HEK293 (cell line): ENCODE data around the gene NFIX.
A peak's percentile ranks its signal among the peaks of the same experiment; 100 is the strongest.

ENCODE experiments used
- CTCF ChIA-PET: fragments of 350-600 bp; formaldehyde crosslinking; extraction: SDS; loops from one replicate; lab custom pipeline; 2021; ENCODE audit warnings: antibody characterized with exemption; lab: Yijun Ruan, JAX
- POLR2A ChIA-PET: fragments of 300-600 bp; formaldehyde crosslinking; extraction: SDS; loops from one replicate; lab custom pipeline; 2020; ENCODE audit warnings: antibody characterized with exemption, inconsistent platforms; lab: Yijun Ruan, JAX
- H3K27ac ChIP-seq: fragments of 200-500 bp; sonication (Bioruptor generic); 2 replicates; pipeline ENCODE4 v1.5.1; 2014; ENCODE audit warnings: low read depth, low read length, control low read depth, inconsistent platforms; ENCODE audit errors: extremely low read depth
- H3K36me3 ChIP-seq, 2 experiments: fragments of 200-500 bp in 1 of 2; sonication (Bioruptor generic) in 1 of 2; 1 replicate in 1 of 2; 2 replicates in 1 of 2; pipeline ENCODE4 v1.5.1; 2014 to 2017; ENCODE audit warnings: inconsistent platforms in 2 of 2, low read length in 2 of 2; ENCODE audit not compliant: control insufficient read depth in 2 of 2, insufficient read depth in 1 of 2
- H3K4me1 ChIP-seq: fragments of 200-500 bp; sonication (Bioruptor generic); 2 replicates; pipeline ENCODE4 v1.5.1; 2014; ENCODE audit warnings: mild to moderate bottlenecking, low read length, inconsistent platforms; ENCODE audit not compliant: control insufficient read depth, insufficient read depth
- H3K4me3 ChIP-seq: 2 replicates; pipeline ENCODE4 v1.5.1; 2011; ENCODE audit warnings: low read depth, mild to moderate bottlenecking, control low read depth, low read length, moderate library complexity
- H3K9me3 ChIP-seq: fragments of 200-500 bp; sonication (Bioruptor generic); 2 replicates; pipeline ENCODE4 v1.5.1; 2014; ENCODE audit warnings: low read depth, low read length, inconsistent platforms; ENCODE audit not compliant: control insufficient read depth, insufficient read depth
- GLI2 ChIP-seq: fragments of 450-650 bp; formaldehyde crosslinking; IDR thresholded peaks from 2 replicates; pipeline ENCODE4; 2017; ENCODE audit warnings: missing biosample characterization, missing genetic modification characterization, low read depth, borderline replicate concordance
- GLIS1 ChIP-seq: fragments of 450-650 bp; formaldehyde crosslinking; IDR thresholded peaks from 2 replicates; pipeline ENCODE4 v1.5.1; 2016; ENCODE audit warnings: missing biosample characterization, missing genetic modification characterization
- KLF7 ChIP-seq: fragments of 450-650 bp; formaldehyde crosslinking; IDR thresholded peaks from 2 replicates; pipeline ENCODE4 v1.5.1; 2016; ENCODE audit warnings: missing biosample characterization, missing genetic modification characterization, borderline replicate concordance
- OVOL3 ChIP-seq: fragments of 450-650 bp; formaldehyde crosslinking; IDR thresholded peaks from 2 replicates; pipeline ENCODE4 v1.5.1; 2016; ENCODE audit warnings: missing biosample characterization, missing genetic modification characterization
- RBAK ChIP-seq: fragments of 450-650 bp; formaldehyde crosslinking; IDR thresholded peaks from 2 replicates; pipeline ENCODE4 v1.5.1; 2016; ENCODE audit warnings: missing biosample characterization, missing genetic modification characterization
- YY1 ChIP-seq: fragments of 450-650 bp; formaldehyde crosslinking; IDR thresholded peaks from 2 replicates; pipeline ENCODE4 v1.5.1; 2018; ENCODE audit warnings: missing biosample characterization, missing genetic modification characterization
- ZBTB10 ChIP-seq: fragments of 450-650 bp; formaldehyde crosslinking; IDR thresholded peaks from 2 replicates; pipeline ENCODE4 v1.5.1; 2016; ENCODE audit warnings: missing biosample characterization, missing genetic modification characterization
- ZEB2 ChIP-seq: fragments of 450-650 bp; formaldehyde crosslinking; IDR thresholded peaks from 2 replicates; pipeline ENCODE4 v1.5.1; 2016; ENCODE audit warnings: missing biosample characterization, missing genetic modification characterization
- ZFHX2 ChIP-seq: fragments of 450-650 bp; formaldehyde crosslinking; conservative IDR thresholded peaks from 2 replicates; pipeline ENCODE4 v1.5.1; 2016; ENCODE audit warnings: missing biosample characterization, missing genetic modification characterization
- ZNF138 ChIP-seq: fragments of 450-650 bp; formaldehyde crosslinking; IDR thresholded peaks from 2 replicates; pipeline ENCODE4 v1.5.1; 2016; ENCODE audit warnings: missing biosample characterization, missing genetic modification characterization, borderline replicate concordance
- ZNF341 ChIP-seq: fragments of 450-650 bp; formaldehyde crosslinking; IDR thresholded peaks from 2 replicates; pipeline ENCODE4; 2016; ENCODE audit warnings: low read depth, missing biosample characterization, missing genetic modification characterization
- ZNF514 ChIP-seq: fragments of 450-650 bp; formaldehyde crosslinking; IDR thresholded peaks from 2 replicates; pipeline ENCODE4 v1.5.1; 2016; ENCODE audit warnings: missing biosample characterization, missing genetic modification characterization
- ZNF544 ChIP-seq: fragments of 450-650 bp; formaldehyde crosslinking; IDR thresholded peaks from 2 replicates; pipeline ENCODE4 v1.5.0; 2017; ENCODE audit warnings: missing biosample characterization, missing genetic modification characterization
- ZNF561 ChIP-seq: fragments of 450-650 bp; IDR thresholded peaks from 2 replicates; pipeline ENCODE4 v1.5.1; 2018; ENCODE audit warnings: missing biosample characterization, missing genetic modification characterization, borderline replicate concordance
- ZNF610 ChIP-seq: fragments of 450-650 bp; formaldehyde crosslinking; IDR thresholded peaks from 2 replicates; pipeline ENCODE4 v1.5.1; 2016; ENCODE audit warnings: missing biosample characterization, missing genetic modification characterization, borderline replicate concordance
- ZNF701 ChIP-seq: fragments of 450-650 bp; formaldehyde crosslinking; IDR thresholded peaks from 2 replicates; pipeline ENCODE4 v1.5.1; 2016; ENCODE audit warnings: missing biosample characterization, missing genetic modification characterization
- ZNF776 ChIP-seq: fragments of 450-650 bp; formaldehyde crosslinking; IDR thresholded peaks from 2 replicates; pipeline ENCODE4 v1.5.0; 2017; ENCODE audit warnings: missing biosample characterization, missing genetic modification characterization, borderline replicate concordance
- TF ChIP-seq, protein P1 (sequence below): fragments of 450-650 bp; formaldehyde crosslinking; IDR thresholded peaks from 2 replicates; pipeline ENCODE4 v1.5.1; 2017; ENCODE audit warnings: missing biosample characterization, missing genetic modification characterization
- TF ChIP-seq, protein P2 (sequence below): fragments of 450-650 bp; formaldehyde crosslinking; conservative IDR thresholded peaks from 2 replicates; pipeline ENCODE4 v1.5.1; 2016; ENCODE audit warnings: low read depth, missing biosample characterization, missing genetic modification characterization

Gene NFIX

DNA sequence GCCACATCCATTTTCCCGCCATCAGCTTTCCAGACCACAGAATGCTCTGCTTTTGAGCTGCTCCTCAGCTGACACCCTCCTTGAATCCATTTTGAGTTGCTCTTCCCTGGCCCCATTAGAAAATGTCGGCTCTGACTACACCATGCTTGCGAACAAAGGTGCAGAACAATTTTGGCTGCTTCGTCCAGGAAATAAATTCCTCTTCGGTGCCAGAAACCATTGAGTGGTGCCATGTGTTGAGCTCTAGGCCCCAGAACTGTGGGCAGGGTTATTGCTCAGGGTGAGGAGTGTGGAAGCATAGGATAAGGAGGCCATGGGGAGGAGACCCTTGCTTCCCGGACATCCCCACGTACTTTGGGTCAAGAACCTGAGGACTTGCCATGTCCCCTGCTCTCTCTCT lies 52.1 kb downstream of the NFIX start:
- H3K9me3 ChIP-seq: no peaks in the 10 kb centered on the region
- POLR2A ChIA-PET: no interaction called here
- H3K36me3 ChIP-seq: no peaks in the 10 kb centered on the region
- H3K27ac ChIP-seq: no peak overlapping the region
- CTCF ChIA-PET: interaction anchor here (7.4 kb wide), 1 partner anchor 14 kb away, joined by 51 read pairs; no protein-coding TSS in a partner anchor
- TF ChIP-seq KLF7 (tag by site-specific recombination) (no peak), GLI2 (tag by site-specific recombination) (no peak), OVOL3 (tag by site-specific recombination) (no peak), ZNF701 (no peak), RBAK (no peak), ZNF138 (tag by site-specific recombination) (no peak), ZNF544 (no peak), ZNF514 (tag by site-specific recombination) (no peak), ZEB2 (tag by site-specific recombination) (no peak), ZNF561 (tag by site-specific recombination) (no peak), ZNF776 (tag by site-specific recombination) (no peak), ZNF610 (tag by site-specific recombination) (no peak)
- TF ChIP-seq, protein P1, sequence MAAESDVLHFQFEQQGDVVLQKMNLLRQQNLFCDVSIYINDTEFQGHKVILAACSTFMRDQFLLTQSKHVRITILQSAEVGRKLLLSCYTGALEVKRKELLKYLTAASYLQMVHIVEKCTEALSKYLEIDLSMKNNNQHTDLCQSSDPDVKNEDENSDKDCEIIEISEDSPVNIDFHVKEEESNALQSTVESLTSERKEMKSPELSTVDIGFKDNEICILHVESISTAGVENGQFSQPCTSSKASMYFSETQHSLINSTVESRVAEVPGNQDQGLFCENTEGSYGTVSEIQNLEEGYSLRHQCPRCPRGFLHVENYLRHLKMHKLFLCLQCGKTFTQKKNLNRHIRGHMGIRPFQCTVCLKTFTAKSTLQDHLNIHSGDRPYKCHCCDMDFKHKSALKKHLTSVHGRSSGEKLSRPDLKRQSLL (tag by site-specific recombination): no peak
- TF ChIP-seq, protein P2, sequence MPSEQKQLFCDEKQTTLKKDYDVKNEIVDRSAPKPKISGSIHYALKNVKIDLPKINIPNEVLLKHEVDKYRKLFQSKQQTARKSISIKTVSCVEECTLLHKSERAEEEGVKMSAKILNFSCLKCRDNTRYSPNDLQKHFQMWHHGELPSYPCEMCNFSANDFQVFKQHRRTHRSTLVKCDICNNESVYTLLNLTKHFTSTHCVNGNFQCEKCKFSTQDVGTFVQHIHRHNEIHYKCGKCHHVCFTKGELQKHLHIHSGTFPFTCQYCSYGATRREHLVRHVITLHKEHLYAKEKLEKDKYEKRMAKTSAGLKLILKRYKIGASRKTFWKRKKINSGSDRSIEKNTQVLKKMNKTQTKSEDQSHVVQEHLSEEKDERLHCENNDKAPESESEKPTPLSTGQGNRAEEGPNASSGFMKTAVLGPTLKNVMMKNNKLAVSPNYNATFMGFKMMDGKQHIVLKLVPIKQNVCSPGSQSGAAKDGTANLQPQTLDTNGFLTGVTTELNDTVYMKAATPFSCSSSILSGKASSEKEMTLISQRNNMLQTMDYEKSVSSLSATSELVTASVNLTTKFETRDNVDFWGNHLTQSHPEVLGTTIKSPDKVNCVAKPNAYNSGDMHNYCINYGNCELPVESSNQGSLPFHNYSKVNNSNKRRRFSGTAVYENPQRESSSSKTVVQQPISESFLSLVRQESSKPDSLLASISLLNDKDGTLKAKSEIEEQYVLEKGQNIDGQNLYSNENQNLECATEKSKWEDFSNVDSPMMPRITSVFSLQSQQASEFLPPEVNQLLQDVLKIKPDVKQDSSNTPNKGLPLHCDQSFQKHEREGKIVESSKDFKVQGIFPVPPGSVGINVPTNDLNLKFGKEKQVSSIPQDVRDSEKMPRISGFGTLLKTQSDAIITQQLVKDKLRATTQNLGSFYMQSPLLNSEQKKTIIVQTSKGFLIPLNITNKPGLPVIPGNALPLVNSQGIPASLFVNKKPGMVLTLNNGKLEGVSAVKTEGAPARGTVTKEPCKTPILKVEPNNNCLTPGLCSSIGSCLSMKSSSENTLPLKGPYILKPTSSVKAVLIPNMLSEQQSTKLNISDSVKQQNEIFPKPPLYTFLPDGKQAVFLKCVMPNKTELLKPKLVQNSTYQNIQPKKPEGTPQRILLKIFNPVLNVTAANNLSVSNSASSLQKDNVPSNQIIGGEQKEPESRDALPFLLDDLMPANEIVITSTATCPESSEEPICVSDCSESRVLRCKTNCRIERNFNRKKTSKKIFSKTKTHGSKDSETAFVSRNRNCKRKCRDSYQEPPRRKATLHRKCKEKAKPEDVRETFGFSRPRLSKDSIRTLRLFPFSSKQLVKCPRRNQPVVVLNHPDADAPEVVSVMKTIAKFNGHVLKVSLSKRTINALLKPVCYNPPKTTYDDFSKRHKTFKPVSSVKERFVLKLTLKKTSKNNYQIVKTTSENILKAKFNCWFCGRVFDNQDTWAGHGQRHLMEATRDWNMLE (tag by site-specific recombination): no peak
- TF ChIP-seq, all 188 proteins: peak for 0
- Histone ChIP-seq H3K4me3 (no peak overlapping the region), H3K4me1 (peaks cover 7% of the 10 kb centered on the region)

DNA sequence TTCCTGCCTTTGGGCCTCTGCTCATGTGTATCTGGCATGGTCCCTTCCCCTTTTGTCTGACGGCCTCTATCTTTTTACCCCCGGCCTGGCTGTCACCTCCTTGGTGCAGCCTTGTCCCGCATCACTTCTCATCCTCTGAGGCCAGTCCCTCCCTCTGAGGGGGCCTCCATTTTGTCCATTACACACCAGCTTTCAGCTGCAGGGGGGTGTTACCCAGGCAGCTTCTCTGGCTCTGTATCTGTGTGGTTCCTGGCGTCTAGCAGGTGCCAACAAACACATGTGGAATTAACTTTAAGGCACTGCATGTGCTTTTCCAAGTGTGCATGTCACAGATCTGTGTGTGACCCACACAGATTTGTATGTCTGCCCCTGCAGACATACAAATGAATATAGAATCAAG lies 55.0 kb downstream of the NFIX start:
- Histone ChIP-seq H3K4me3 (no peak overlapping the region), H3K4me1 (peaks cover 27% of the 10 kb centered on the region), H3K27ac (no peak overlapping the region), H3K9me3 (no peaks in the 10 kb centered on the region), H3K36me3 (no peaks in the 10 kb centered on the region)
- ChIA-PET CTCF (interaction anchor here (0.6 to 15.8 kb wide), 5 partner anchors 11 to 176 kb away, joined by 3 to 247 read pairs (median 4); no protein-coding TSS in a partner anchor), POLR2A (interaction anchor here (1.1 kb wide), 1 partner anchor 30 kb away, joined by 3 read pairs; no protein-coding TSS in a partner anchor)
- TF ChIP-seq YY1 (tag by site-specific recombination): no peak
- TF ChIP-seq ZNF341 (tag by site-specific recombination): 0 out of 2 replicates have a peak, but pooled peaks have one; percentile 16
- no peak for TF ChIP-seq ZBTB10
- TF ChIP-seq GLIS1 (tag by site-specific recombination): peak; percentile 83
- no peak for TF ChIP-seq ZFHX2 (tag by site-specific recombination)
- TF ChIP-seq RBAK: no peak
- TF ChIP-seq ZNF610 (tag by site-specific recombination): no peak
